ENCODE results near the gene CPEB2. TPM values are rescaled to one million over a fixed set of nuclear protein-coding genes. Genes with fewer than 3 reads are reported as not detected.

CPEB2 gene
- total and polyA plus RNA-seq, 2 of the 8 experiments (the other 6 are each of a cell fraction or from before 2014, with no cell fraction given) = 0.39 to 1.9 TPM

- Histone ChIP-seq H3K79me1 (ENCODE audit: low read depth, low read length) (no peaks in the 10 kb centered on the region), H2AK5ac (ENCODE audit: low read depth, low read length) (no peak overlapping the region), H2BK5ac (ENCODE audit: low read depth, low read length) (no peak overlapping the region), H2BK15ac (ENCODE audit: low read length) (no peak overlapping the region), H3K27ac (ENCODE audit: low read depth, low read length) (no peak overlapping the region), H3K27me3 (replicated peaks in 1 of 4; ENCODE audit: control insufficient read depth in 3 of 4, extremely low read depth in 1 of 4, insufficient read depth in 3 of 4, low read length in 3 of 4) (peaks cover 0 to 20% (median 4%) of the 10 kb centered on the region in 4 experiments; a peak in 3 of 7 replicates), H3K18ac (ENCODE audit: extremely low read depth, low read length) (no peak overlapping the region), H3K23ac (ENCODE audit: insufficient read length) (no peak overlapping the region), H3K4me2 (ENCODE audit: insufficient read depth in 1 of 2, low read depth in 2 of 2, low read length in 2 of 2) (no peak overlapping the region), H3K4me1 (replicated peaks in 1 of 4; ENCODE audit: control insufficient read depth in 3 of 4, insufficient read depth in 4 of 4, low read length in 3 of 4) (peaks cover 0 to 14% (median 2%) of the 10 kb centered on the region in 4 experiments; a peak in 5 of 7 replicates), H3K4ac (replicated peaks; ENCODE audit: insufficient read length, low read depth, low read length) (no peak overlapping the region), H2AFZ (ENCODE audit: low read length) (no peak overlapping the region), H4K5ac (ENCODE audit: insufficient read length, low read depth, low read length) (no peak overlapping the region), H3K23me2 (ENCODE audit: low read depth, low read length) (peaks cover 14% of the 10 kb centered on the region; the same call in 1 of the 2 replicates), H3K9ac (replicated peaks in 1 of 4; ENCODE audit: extremely low read depth in 1 of 4, low read depth in 3 of 4, low read length in 3 of 4) (no peak overlapping the region), H4K20me1 (replicated peaks in 1 of 2; ENCODE audit: control insufficient read depth in 1 of 2, insufficient read depth in 2 of 2, low read length in 2 of 2) (no peaks in the 10 kb centered on the region), H2BK12ac (ENCODE audit: low read depth, low read length) (no peak overlapping the region), H4K91ac (replicated peaks; ENCODE audit: insufficient read length, low read length) (no peak overlapping the region), H3K4me3 (ENCODE audit: extremely low read depth in 1 of 4, insufficient read depth in 2 of 4, low read depth in 3 of 4, low read length in 4 of 4) (0 out of 8 replicates have a peak overlapping the region, but pooled peaks of 1 of the 4 experiments have one; percentile 13), H4K8ac (ENCODE audit: extremely low read depth, insufficient read depth, low read length) (peak overlapping the region; percentile 14; the same call in 1 of the 2 replicates), H3K36me3 (ENCODE audit: control insufficient read depth in 2 of 4, insufficient read depth in 4 of 4, low read length in 3 of 4) (no peaks in the 10 kb centered on the region), H2BK120ac (replicated peaks; ENCODE audit: low read depth, low read length) (no peak overlapping the region), H3K9me3 (ENCODE audit: insufficient read depth in 2 of 2, low read depth in 1 of 2, low read length in 1 of 2) (no peaks in the 10 kb centered on the region), H3K14ac (ENCODE audit: insufficient read length) (no peak overlapping the region), H3K79me2 (ENCODE audit: control insufficient read depth in 1 of 2, insufficient read depth in 2 of 2, low read length in 2 of 2) (no peaks in the 10 kb centered on the region), H2BK20ac (ENCODE audit: low read length) (no peak overlapping the region), H3K56ac (replicated peaks; ENCODE audit: insufficient read length, low read depth, low read length) (no peak overlapping the region)
- 52% methylated on average over 6 of the region's 6 CpGs; no CpG with 5 or more reads in 1 of the 2 experiments for WGBS, 2 experiments (ENCODE audit: extremely low coverage in 1 of 2, insufficient coverage in 1 of 2, insufficient read length in 1 of 2, insufficient replicate concordance in 2 of 2, low coverage in 1 of 2, low lambda C conversion rate in 2 of 2, missing lambda C conversion rate in 1 of 2)
- DNase-seq (ENCODE audit: low read depth in 1 of 2, low spot score in 2 of 2) = no peak
- ChIA-PET CTCF (ENCODE audit: partially characterized antibody) (interaction anchor here (0.7 to 1.7 kb wide), 5 partner anchors 9 to 189 kb away, joined by 3 to 4 read pairs (median 3); no protein-coding TSS in a partner anchor), POLR2A (ENCODE audit: partially characterized antibody) (no interaction called here)
- no peak for FAIRE-seq
- TF ChIP-seq ZNF274 (IDR thresholded peaks at IDR 0.05; ENCODE audit: borderline replicate concordance, extremely low read depth, low read length) (no peak), HDAC6 (IDR thresholded peaks at IDR 0.05; ENCODE audit: low read depth, low read length) (no peak), EZH2 (IDR thresholded peaks at IDR 0.05; ENCODE audit: low read depth, low read length, severe bottlenecking) (no peak), HDAC2 (IDR thresholded peaks at IDR 0.05; ENCODE audit: borderline replicate concordance in 1 of 2, low read depth in 2 of 2, low read length in 2 of 2) (no peak), SP2 (IDR thresholded peaks at IDR 0.05; ENCODE audit: low read length) (no peak), RAD21 (IDR thresholded peaks at IDR 0.05 in 1 of 2, conservative IDR thresholded peaks at IDR 0.05 in 1 of 2; ENCODE audit: low read depth in 2 of 2, low read length in 2 of 2) (no peak)
These were observed 4.9 kb downstream of the CPEB2 start for GRCh38 chr4:15007201-15007600.

All from H1 (cell line).